ENCODE measurements around the gene CNNM1. TPM values are rescaled to one million over a fixed set of nuclear protein-coding genes. Genes with fewer than 3 reads are reported as not detected.

The CNNM1 gene
- total and polyA plus RNA-seq, 2 experiments from 2014 or later, result 1.1 to 2.1 TPM

DNA sequence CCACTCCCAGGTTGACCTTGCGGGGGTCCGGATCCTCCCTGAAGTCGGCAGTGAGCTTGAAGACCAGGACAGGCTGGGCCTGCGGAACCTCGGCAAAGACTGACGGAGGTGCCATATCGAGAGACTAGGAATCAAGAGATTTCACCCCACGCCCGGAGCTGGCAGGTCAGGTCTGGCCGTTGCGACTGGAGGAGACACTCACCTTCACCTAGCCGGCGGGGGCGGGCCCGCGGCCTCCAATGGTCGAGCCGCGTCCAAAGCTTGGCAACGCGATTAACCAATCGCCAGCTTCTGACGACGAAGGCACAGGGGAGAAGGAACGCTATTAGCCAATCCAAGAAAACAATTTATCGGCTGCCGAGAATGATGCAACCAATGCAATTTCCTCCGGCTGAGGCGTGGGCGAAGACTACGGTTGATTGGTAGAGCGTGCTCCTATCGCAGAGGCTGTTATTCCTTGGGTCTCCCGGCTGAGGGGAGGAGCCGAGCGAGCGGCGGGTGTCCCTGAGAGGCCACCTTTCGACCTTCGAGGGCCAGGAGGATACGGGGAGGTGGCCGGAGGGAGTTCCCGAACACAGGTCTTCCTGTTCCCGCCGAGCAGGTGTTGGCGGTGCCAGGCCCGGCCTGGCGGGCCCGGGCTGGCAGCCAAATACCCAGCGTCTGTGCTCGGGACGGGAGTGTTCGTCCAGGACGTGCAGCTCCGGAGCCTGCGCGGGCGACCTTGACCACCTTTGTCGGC lies 101.5 kb downstream of the CNNM1 start, which contains the start of gene GOT1:
TSS of gene GOT1 (minus strand) at position 174 of the 739 bp plus-strand sequence. CDS start at position 115, 59 bp downstream.
- Histone ChIP-seq H4K20me1 (ENCODE audit: insufficient read depth) (no peaks in the 10 kb centered on the region), H3K4me2 (ENCODE audit: unreplicated experiment) (peak within 1 kb of the TSS; percentile 99), H3K9me3 (ENCODE audit: low read depth) (no peaks in the 10 kb centered on the region), H3K9ac (peak within 1 kb of the TSS; percentile 96), H3K27ac (peak within 1 kb of the TSS; percentile 76), H3K27me3 (replicated peaks; ENCODE audit: insufficient read depth) (no peaks in the 10 kb centered on the region), H3K36me3 (ENCODE audit: low read depth) (no peaks in the 10 kb centered on the region), H3K4me1 (ENCODE audit: insufficient read depth) (peaks cover 3% of the 10 kb centered on the region; the same call in 1 of the 2 replicates), H3F3A (ENCODE audit: insufficient read depth) (no peaks in the 10 kb centered on the region), H3K4me3 (peak within 1 kb of the TSS; percentile 100), H3K79me2 (ENCODE audit: insufficient read depth) (peaks cover 61% of the 10 kb centered on the region), H3K9me2 (ENCODE audit: insufficient read depth) (no peaks in the 10 kb centered on the region), H2AFZ (peak within 1 kb of the TSS; percentile 96)
- in situ Hi-C loops (cut with MboI), result loop anchor here (10.0 kb wide), 2 partner anchors 184 to 284 kb away; no protein-coding TSS in a partner anchor
- TF ChIP-seq EZH2phosphoT487 (IDR thresholded peaks at IDR 0.05; ENCODE audit: insufficient read depth, low read depth), result no peak
- TF ChIP-seq EZH2 (IDR thresholded peaks at IDR 0.05; ENCODE audit: insufficient read depth, poor library complexity, severe bottlenecking), result no peak
- WGBS, 2 experiments (ENCODE audit: low coverage in 1 of 2, low lambda C conversion rate in 2 of 2, missing lambda C conversion rate in 2 of 2), result 0 to 1% methylated on average over 58 to 59 of the region's 59 CpGs
- DNase-seq, result peak; percentile 99

DNA sequence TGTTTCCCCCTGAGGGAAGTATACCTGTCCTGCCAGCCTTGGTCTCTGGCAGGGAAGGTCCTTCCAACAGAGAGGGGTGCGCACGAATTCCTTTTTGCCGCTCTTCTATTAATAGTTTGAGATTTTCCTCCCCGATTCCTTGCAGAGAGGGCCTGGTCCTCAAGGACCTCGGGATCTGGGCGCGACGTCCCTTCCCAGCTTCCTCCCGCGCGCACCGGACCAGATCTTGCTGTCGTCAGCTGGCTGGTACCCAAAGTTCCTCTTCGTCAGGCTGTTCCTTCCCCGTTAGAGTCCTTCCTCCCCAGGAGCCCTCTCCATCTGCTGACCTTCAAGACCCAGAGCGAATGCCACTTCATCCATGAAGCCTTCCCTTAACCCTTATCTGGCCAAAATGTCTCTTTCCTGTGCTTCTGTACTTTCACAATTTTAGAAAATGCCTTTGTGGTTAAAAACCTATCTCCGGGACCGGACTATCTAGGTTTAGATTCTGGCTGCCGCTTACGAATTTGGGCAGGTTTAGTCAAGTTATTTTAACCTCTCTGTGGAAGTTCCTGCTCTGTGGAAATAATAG lies 102.1 kb downstream of the CNNM1 start:
- Histone ChIP-seq H3K9me3 (ENCODE audit: low read depth) (no peaks in the 10 kb centered on the region), H3K27ac (peak overlapping the region; percentile 72), H4K20me1 (ENCODE audit: insufficient read depth) (no peaks in the 10 kb centered on the region), H3K9ac (peak overlapping the region; percentile 96), H3K4me3 (peak overlapping the region; percentile 100), H2AFZ (peak overlapping the region; percentile 77), H3K9me2 (ENCODE audit: insufficient read depth) (no peaks in the 10 kb centered on the region), H3K4me1 (ENCODE audit: insufficient read depth) (peaks cover 3% of the 10 kb centered on the region; the same call in 1 of the 2 replicates), H3K4me2 (ENCODE audit: unreplicated experiment) (peak overlapping the region; percentile 99), H3F3A (ENCODE audit: insufficient read depth) (no peaks in the 10 kb centered on the region), H3K79me2 (ENCODE audit: insufficient read depth) (peaks cover 62% of the 10 kb centered on the region), H3K36me3 (ENCODE audit: low read depth) (no peaks in the 10 kb centered on the region), H3K27me3 (replicated peaks; ENCODE audit: insufficient read depth) (no peaks in the 10 kb centered on the region)
- WGBS, 2 experiments (ENCODE audit: low coverage in 1 of 2, low lambda C conversion rate in 2 of 2, missing lambda C conversion rate in 2 of 2), result 0 to 1% methylated on average over 20 of the region's 20 CpGs
- in situ Hi-C loops (cut with MboI), result loop anchor here (10.0 kb wide), 2 partner anchors 184 to 284 kb away; no protein-coding TSS in a partner anchor
- TF ChIP-seq EZH2 (IDR thresholded peaks at IDR 0.05; ENCODE audit: insufficient read depth, poor library complexity, severe bottlenecking) (no peak), EZH2phosphoT487 (IDR thresholded peaks at IDR 0.05; ENCODE audit: insufficient read depth, low read depth) (no peak)
- peak; percentile 76 for DNase-seq

DNA sequence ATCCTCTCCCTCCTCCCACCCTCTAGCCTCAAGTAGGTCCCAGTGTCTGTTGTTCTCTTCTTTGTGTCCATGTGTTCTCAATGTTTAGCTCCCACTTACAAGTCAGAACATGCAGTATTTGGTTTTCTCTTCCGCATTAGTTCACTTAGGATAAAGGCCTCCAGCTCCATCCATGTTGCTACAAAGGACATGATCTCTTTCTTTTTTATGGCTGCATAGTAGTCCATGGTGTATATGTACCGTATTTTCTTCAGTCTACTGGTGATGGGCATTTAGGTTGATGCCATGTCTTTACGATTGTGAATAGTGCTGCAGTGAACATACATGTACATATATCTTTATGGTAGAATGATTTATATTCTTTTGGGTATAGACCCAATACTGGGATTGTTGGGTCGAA lies 102.9 kb downstream of the CNNM1 start:
- Histone ChIP-seq H3K4me2 (ENCODE audit: unreplicated experiment) (peak overlapping the region; percentile 99), H3K9me2 (ENCODE audit: insufficient read depth) (no peaks in the 10 kb centered on the region), H3F3A (ENCODE audit: insufficient read depth) (no peaks in the 10 kb centered on the region), H3K4me3 (peak overlapping the region; percentile 100), H3K27me3 (replicated peaks; ENCODE audit: insufficient read depth) (no peaks in the 10 kb centered on the region), H3K36me3 (ENCODE audit: low read depth) (no peaks in the 10 kb centered on the region), H3K27ac (no peak overlapping the region), H4K20me1 (ENCODE audit: insufficient read depth) (no peaks in the 10 kb centered on the region), H2AFZ (no peak overlapping the region), H3K9me3 (ENCODE audit: low read depth) (no peaks in the 10 kb centered on the region), H3K79me2 (ENCODE audit: insufficient read depth) (peaks cover 62% of the 10 kb centered on the region), H3K9ac (peak overlapping the region; percentile 96), H3K4me1 (ENCODE audit: insufficient read depth) (peaks cover 3% of the 10 kb centered on the region; the same call in 1 of the 2 replicates)
- in situ Hi-C loops (cut with MboI), result loop anchor here (10.0 kb wide), 2 partner anchors 183 to 283 kb away; no protein-coding TSS in a partner anchor
- TF ChIP-seq EZH2 (IDR thresholded peaks at IDR 0.05; ENCODE audit: insufficient read depth, poor library complexity, severe bottlenecking), result no peak
- TF ChIP-seq EZH2phosphoT487 (IDR thresholded peaks at IDR 0.05; ENCODE audit: insufficient read depth, low read depth), result no peak
- WGBS, 2 experiments (ENCODE audit: low coverage in 1 of 2, low lambda C conversion rate in 2 of 2, missing lambda C conversion rate in 2 of 2), result 89 to 91% methylated on average over 4 of the region's 4 CpGs
- DNase-seq, result no peak

DNA sequence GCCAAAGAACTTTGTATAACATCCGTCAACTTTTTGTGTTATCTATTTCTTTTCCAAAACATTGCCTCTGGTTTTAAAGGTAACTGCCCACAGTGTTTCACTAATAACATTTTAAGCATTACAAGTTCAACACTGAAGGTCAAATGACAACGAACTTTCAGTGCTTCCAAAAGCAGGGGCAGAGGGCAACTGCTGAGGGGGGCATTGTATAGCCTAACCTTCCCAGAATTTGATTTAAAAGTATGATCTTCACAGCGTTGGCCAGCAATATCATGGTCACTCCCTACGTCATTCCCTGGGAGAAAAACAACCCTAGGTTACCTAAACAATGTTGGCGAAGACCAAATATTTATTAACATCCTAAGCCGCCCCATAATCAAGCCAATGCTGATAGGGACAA lies 103.7 kb downstream of the CNNM1 start:
- no peak for TF ChIP-seq EZH2 (IDR thresholded peaks at IDR 0.05; ENCODE audit: insufficient read depth, poor library complexity, severe bottlenecking)
- no peak for TF ChIP-seq EZH2phosphoT487 (IDR thresholded peaks at IDR 0.05; ENCODE audit: insufficient read depth, low read depth)
- Histone ChIP-seq H3K27me3 (replicated peaks; ENCODE audit: insufficient read depth) (no peaks in the 10 kb centered on the region), H3K4me1 (ENCODE audit: insufficient read depth) (peaks cover 3% of the 10 kb centered on the region; the same call in 1 of the 2 replicates), H3F3A (ENCODE audit: insufficient read depth) (no peaks in the 10 kb centered on the region), H2AFZ (no peak overlapping the region), H3K9ac (no peak overlapping the region), H3K9me3 (ENCODE audit: low read depth) (no peaks in the 10 kb centered on the region), H3K79me2 (ENCODE audit: insufficient read depth) (peaks cover 55% of the 10 kb centered on the region), H3K4me3 (no peak overlapping the region), H3K36me3 (ENCODE audit: low read depth) (no peaks in the 10 kb centered on the region), H3K9me2 (ENCODE audit: insufficient read depth) (no peaks in the 10 kb centered on the region), H4K20me1 (ENCODE audit: insufficient read depth) (no peaks in the 10 kb centered on the region), H3K27ac (no peak overlapping the region), H3K4me2 (ENCODE audit: unreplicated experiment) (no peak overlapping the region)
- in situ Hi-C loops (cut with MboI), result loop anchor here (10.0 kb wide), 2 partner anchors 182 to 282 kb away; no protein-coding TSS in a partner anchor
- no peak for DNase-seq
- 85 to 86% methylated on average over 6 of the region's 6 CpGs for WGBS, 2 experiments (ENCODE audit: low coverage in 1 of 2, low lambda C conversion rate in 2 of 2, missing lambda C conversion rate in 2 of 2)
